Measurements from ENCODE around the gene KIAA0753.
"Not testable (repeated sequence)": the region's sequence is repeated elsewhere in the genome, so short reads cannot be mapped to it uniquely, and the experiment has no call there.

KIAA0753 gene

GRCh38 chr17:6575596-6575988 lies 64.9 kb downstream of the KIAA0753 start:
- no peak overlapping the region for H3K9ac ChIP-seq (ENCODE audit: low read depth, low read length)
- peaks cover 21% of the 10 kb centered on the region for H3K36me3 ChIP-seq (ENCODE audit: insufficient read depth, low read length)
- H3K9me3 ChIP-seq (ENCODE audit: insufficient read depth, low read depth, low read length) = no peaks in the 10 kb centered on the region
- H3K4me3 ChIP-seq (ENCODE audit: low read length) = no peak overlapping the region
- H3K27ac ChIP-seq (ENCODE audit: low read depth, low read length) = no peak overlapping the region
- WGBS = 88% methylated on average over 5 of the region's 5 CpGs
- H3K4me1 ChIP-seq (ENCODE audit: insufficient read depth, low read length) = peaks cover 7% of the 10 kb centered on the region; the same call in 1 of the 2 replicates
- no peaks in the 10 kb centered on the region for H3K27me3 ChIP-seq (ENCODE audit: insufficient read depth, low read length)

GRCh38 chr17:6574687-6575595 lies 65.6 kb downstream of the KIAA0753 start:
- Histone ChIP-seq H3K27me3 (ENCODE audit: insufficient read depth, low read length) (no peaks in the 10 kb centered on the region), H3K4me1 (ENCODE audit: insufficient read depth, low read length) (peaks cover 7% of the 10 kb centered on the region; the same call in 1 of the 2 replicates), H3K27ac (ENCODE audit: low read depth, low read length) (no peak overlapping the region; the same call in 1 of the 2 replicates), H3K9ac (ENCODE audit: low read depth, low read length) (no peak overlapping the region), H3K4me3 (ENCODE audit: low read length) (no peak overlapping the region), H3K36me3 (ENCODE audit: insufficient read depth, low read length) (peaks cover 21% of the 10 kb centered on the region), H3K9me3 (ENCODE audit: insufficient read depth, low read depth, low read length) (no peaks in the 10 kb centered on the region)
- 74% methylated on average over 23 of the region's 23 CpGs for WGBS

- Histone ChIP-seq H3K9me3 (ENCODE audit: insufficient read depth, low read depth, low read length) (no peaks in the 10 kb centered on the region), H3K27ac (ENCODE audit: low read depth, low read length) (no peak overlapping the region), H3K36me3 (ENCODE audit: insufficient read depth, low read length) (peaks cover 18% of the 10 kb centered on the region; the same call in 1 of the 2 replicates), H3K4me1 (ENCODE audit: insufficient read depth, low read length) (peaks cover 7% of the 10 kb centered on the region; the same call in 1 of the 2 replicates), H3K9ac (ENCODE audit: low read depth, low read length) (no peak overlapping the region), H3K27me3 (ENCODE audit: insufficient read depth, low read length) (no peaks in the 10 kb centered on the region), H3K4me3 (ENCODE audit: low read length) (no peak overlapping the region)
- WGBS = 92% methylated on average over 13 of the region's 13 CpGs
Observed at GRCh38 chr17:6573982-6574686, 66.4 kb downstream of the KIAA0753 start.

- H3K27me3 ChIP-seq (ENCODE audit: insufficient read depth, low read length); H3K9ac ChIP-seq (ENCODE audit: low read depth, low read length); H3K4me3 ChIP-seq (ENCODE audit: low read length); H3K27ac ChIP-seq (ENCODE audit: low read depth, low read length); H3K4me1 ChIP-seq (ENCODE audit: insufficient read depth, low read length); H3K9me3 ChIP-seq (ENCODE audit: insufficient read depth, low read depth, low read length): not testable (repeated sequence)
- peaks cover 14% of the 10 kb centered on the region; the same call in 1 of the 2 replicates for H3K36me3 ChIP-seq (ENCODE audit: insufficient read depth, low read length)
- 90% methylated on average over 5 of the region's 6 CpGs for WGBS
Observed at GRCh38 chr17:6573495-6573894, 67.0 kb downstream of the KIAA0753 start.

- Histone ChIP-seq H3K36me3 (ENCODE audit: insufficient read depth, low read length) (peaks cover 10% of the 10 kb centered on the region; the same call in 1 of the 2 replicates), H3K27me3 (ENCODE audit: insufficient read depth, low read length) (no peaks in the 10 kb centered on the region)
- WGBS = 93% methylated on average over 8 of the region's 8 CpGs
Observed at GRCh38 chr17:6572972-6573370, 67.5 kb downstream of the KIAA0753 start.

GRCh38 chr17:6571452-6571781 lies 69.1 kb downstream of the KIAA0753 start:
- no peak overlapping the region for H3K9ac ChIP-seq (ENCODE audit: low read depth, low read length)
- H3K27me3 ChIP-seq (ENCODE audit: insufficient read depth, low read length) = no peaks in the 10 kb centered on the region
- WGBS = 90% methylated on average over 7 of the region's 7 CpGs
- no peak overlapping the region for H3K4me3 ChIP-seq (ENCODE audit: low read length)
- H3K27ac ChIP-seq (ENCODE audit: low read depth, low read length) = no peak overlapping the region
- H3K4me1 ChIP-seq (ENCODE audit: insufficient read depth, low read length) = peaks cover 24% of the 10 kb centered on the region
- H3K9me3 ChIP-seq (ENCODE audit: insufficient read depth, low read depth, low read length) = no peaks in the 10 kb centered on the region
- no peaks in the 10 kb centered on the region for H3K36me3 ChIP-seq (ENCODE audit: insufficient read depth, low read length)

More at GRCh38 chr17:6572972-6573370, 67.5 kb downstream of the KIAA0753 start:
- Histone ChIP-seq H3K9ac (ENCODE audit: low read depth, low read length) (no peak overlapping the region), H3K9me3 (ENCODE audit: insufficient read depth, low read depth, low read length) (no peaks in the 10 kb centered on the region), H3K4me1 (ENCODE audit: insufficient read depth, low read length) (peaks cover 14% of the 10 kb centered on the region), H3K27ac (ENCODE audit: low read depth, low read length) (no peak overlapping the region), H3K4me3 (ENCODE audit: low read length) (no peak overlapping the region)

- Histone ChIP-seq H3K4me3 (ENCODE audit: low read length) (no peak overlapping the region), H3K27ac (ENCODE audit: low read depth, low read length) (no peak overlapping the region), H3K27me3 (ENCODE audit: insufficient read depth, low read length) (no peaks in the 10 kb centered on the region), H3K36me3 (ENCODE audit: insufficient read depth, low read length) (no peaks in the 10 kb centered on the region), H3K4me1 (ENCODE audit: insufficient read depth, low read length) (peaks cover 24% of the 10 kb centered on the region), H3K9ac (ENCODE audit: low read depth, low read length) (no peak overlapping the region), H3K9me3 (ENCODE audit: insufficient read depth, low read depth, low read length) (no peaks in the 10 kb centered on the region)
- 92% methylated on average over 18 of the region's 18 CpGs for WGBS
Observed at GRCh38 chr17:6570731-6571451, 69.6 kb downstream of the KIAA0753 start.

- WGBS = 91% methylated on average over 10 of the region's 10 CpGs
- H3K9me3 ChIP-seq (ENCODE audit: insufficient read depth, low read depth, low read length) = no peaks in the 10 kb centered on the region
- no peak overlapping the region for H3K4me3 ChIP-seq (ENCODE audit: low read length)
- H3K9ac ChIP-seq (ENCODE audit: low read depth, low read length) = no peak overlapping the region
- H3K36me3 ChIP-seq (ENCODE audit: insufficient read depth, low read length) = no peaks in the 10 kb centered on the region
- no peak overlapping the region for H3K27ac ChIP-seq (ENCODE audit: low read depth, low read length)
- H3K4me1 ChIP-seq (ENCODE audit: insufficient read depth, low read length) = peaks cover 16% of the 10 kb centered on the region
- H3K27me3 ChIP-seq (ENCODE audit: insufficient read depth, low read length) = no peaks in the 10 kb centered on the region
Observed at GRCh38 chr17:6569370-6570285, 70.9 kb downstream of the KIAA0753 start.

GRCh38 chr17:6568184-6568758 lies 72.2 kb downstream of the KIAA0753 start:
- Histone ChIP-seq H3K27me3 (ENCODE audit: insufficient read depth, low read length) (no peaks in the 10 kb centered on the region), H3K36me3 (ENCODE audit: insufficient read depth, low read length) (no peaks in the 10 kb centered on the region), H3K9ac (ENCODE audit: low read depth, low read length) (no peak overlapping the region), H3K9me3 (ENCODE audit: insufficient read depth, low read depth, low read length) (no peaks in the 10 kb centered on the region), H3K4me3 (ENCODE audit: low read length) (no peak overlapping the region), H3K27ac (ENCODE audit: low read depth, low read length) (no peak overlapping the region), H3K4me1 (ENCODE audit: insufficient read depth, low read length) (peaks cover 16% of the 10 kb centered on the region)
- 78% methylated on average over 12 of the region's 12 CpGs for WGBS

GRCh38 chr17:6567528-6568183 lies 72.9 kb downstream of the KIAA0753 start:
- Histone ChIP-seq H3K9ac (ENCODE audit: low read depth, low read length) (no peak overlapping the region), H3K36me3 (ENCODE audit: insufficient read depth, low read length) (no peaks in the 10 kb centered on the region), H3K4me3 (ENCODE audit: low read length) (no peak overlapping the region), H3K27ac (ENCODE audit: low read depth, low read length) (no peak overlapping the region), H3K27me3 (ENCODE audit: insufficient read depth, low read length) (no peaks in the 10 kb centered on the region), H3K9me3 (ENCODE audit: insufficient read depth, low read depth, low read length) (no peaks in the 10 kb centered on the region), H3K4me1 (ENCODE audit: insufficient read depth, low read length) (peaks cover 16% of the 10 kb centered on the region)
- WGBS = 49% methylated on average over 15 of the region's 15 CpGs
